Measurements from ENCODE around the gene PDE1A.

DNA sequence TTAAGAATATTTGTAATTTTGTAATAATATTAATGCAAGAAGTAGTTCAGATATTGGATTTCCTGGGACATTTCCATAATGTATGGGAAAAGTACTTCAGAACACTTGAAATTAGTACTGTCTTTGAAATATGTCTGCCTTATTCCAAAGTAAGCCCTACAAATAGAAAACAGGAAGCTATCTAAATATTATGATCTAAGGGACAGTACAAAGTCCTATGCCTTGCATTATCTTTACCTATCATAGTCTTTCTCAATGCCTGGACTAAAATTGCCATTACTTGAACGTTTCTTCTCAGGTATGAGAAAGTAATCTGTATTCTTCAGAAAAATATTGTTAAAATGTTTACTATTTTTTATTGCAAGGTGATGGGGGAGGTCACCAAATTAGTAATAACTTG is 328.2 kb downstream of the PDE1A start:
- TF ChIP-seq, protein P1, sequence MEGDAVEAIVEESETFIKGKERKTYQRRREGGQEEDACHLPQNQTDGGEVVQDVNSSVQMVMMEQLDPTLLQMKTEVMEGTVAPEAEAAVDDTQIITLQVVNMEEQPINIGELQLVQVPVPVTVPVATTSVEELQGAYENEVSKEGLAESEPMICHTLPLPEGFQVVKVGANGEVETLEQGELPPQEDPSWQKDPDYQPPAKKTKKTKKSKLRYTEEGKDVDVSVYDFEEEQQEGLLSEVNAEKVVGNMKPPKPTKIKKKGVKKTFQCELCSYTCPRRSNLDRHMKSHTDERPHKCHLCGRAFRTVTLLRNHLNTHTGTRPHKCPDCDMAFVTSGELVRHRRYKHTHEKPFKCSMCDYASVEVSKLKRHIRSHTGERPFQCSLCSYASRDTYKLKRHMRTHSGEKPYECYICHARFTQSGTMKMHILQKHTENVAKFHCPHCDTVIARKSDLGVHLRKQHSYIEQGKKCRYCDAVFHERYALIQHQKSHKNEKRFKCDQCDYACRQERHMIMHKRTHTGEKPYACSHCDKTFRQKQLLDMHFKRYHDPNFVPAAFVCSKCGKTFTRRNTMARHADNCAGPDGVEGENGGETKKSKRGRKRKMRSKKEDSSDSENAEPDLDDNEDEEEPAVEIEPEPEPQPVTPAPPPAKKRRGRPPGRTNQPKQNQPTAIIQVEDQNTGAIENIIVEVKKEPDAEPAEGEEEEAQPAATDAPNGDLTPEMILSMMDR (conservative IDR thresholded peaks at IDR 0.05; ENCODE audit: low read depth, low read length), result no peak
- no peak for TF ChIP-seq RAD21 (IDR thresholded peaks at IDR 0.05; ENCODE audit: low read length)
- TF ChIP-seq MXI1 (IDR thresholded peaks at IDR 0.05; ENCODE audit: borderline replicate concordance, low read depth, low read length), result no peak
- no peak for TF ChIP-seq RFX5 (IDR thresholded peaks at IDR 0.05; ENCODE audit: low read depth, low read length)
- no peak for TF ChIP-seq FOS (IDR thresholded peaks at IDR 0.05; ENCODE audit: low read depth, low read length)
- TF ChIP-seq BHLHE40 (IDR thresholded peaks at IDR 0.05; ENCODE audit: low read depth, low read length), result no peak
- TF ChIP-seq RCOR1 (IDR thresholded peaks at IDR 0.05; ENCODE audit: insufficient replicate concordance, low read length), result no peak
